Measurements from ENCODE around the gene OSBPL7. TPM values are rescaled to one million over a fixed set of nuclear protein-coding genes. Genes with fewer than 3 reads are reported as not detected.

The OSBPL7 gene
- total and polyA plus RNA-seq, 2 experiments from 2014 or later, result 12.1 to 20.5 TPM

GRCh38 chr17:47763913-47764582 is 57.5 kb downstream of the OSBPL7 start:
- no peaks in the 10 kb centered on the region for H3K4me1 ChIP-seq (ENCODE audit: low read depth)
- no peak for DNase-seq (ENCODE audit: low read depth in 1 of 2, low spot score in 1 of 2)
- TF ChIP-seq CTCF (IDR thresholded peaks at IDR 0.05; ENCODE audit: low read depth, low read length), result no peak
- H3K36me3 ChIP-seq, result no peaks in the 10 kb centered on the region
- peaks cover 3% of the 10 kb centered on the region for H3K9me3 ChIP-seq (ENCODE audit: low read depth)
- H3K27me3 ChIP-seq, result no peaks in the 10 kb centered on the region
- no peak overlapping the region for H3K4me3 ChIP-seq
- no peak overlapping the region for H3K27ac ChIP-seq

- Histone ChIP-seq H3K27ac (no peak overlapping the region), H3K9me3 (ENCODE audit: low read depth) (peaks cover 3% of the 10 kb centered on the region), H3K36me3 (no peaks in the 10 kb centered on the region), H3K27me3 (peaks cover 7% of the 10 kb centered on the region), H3K4me1 (ENCODE audit: low read depth) (no peaks in the 10 kb centered on the region), H3K4me3 (no peak overlapping the region)
- DNase-seq (ENCODE audit: low read depth in 1 of 2, low spot score in 1 of 2), result no peak
- TF ChIP-seq CTCF (IDR thresholded peaks at IDR 0.05; ENCODE audit: low read depth, low read length), result no peak
These were observed 58.9 kb downstream of the OSBPL7 start for GRCh38 chr17:47762728-47763127.

- no peak for DNase-seq (ENCODE audit: low read depth in 1 of 2, low spot score in 1 of 2)
- H3K27ac ChIP-seq, result no peak overlapping the region
- no peak overlapping the region for H3K4me3 ChIP-seq
- peaks cover 16% of the 10 kb centered on the region for H3K27me3 ChIP-seq
- no peaks in the 10 kb centered on the region for H3K4me1 ChIP-seq (ENCODE audit: low read depth)
- no peaks in the 10 kb centered on the region for H3K36me3 ChIP-seq
- H3K9me3 ChIP-seq (ENCODE audit: low read depth), result peaks cover 3% of the 10 kb centered on the region
- TF ChIP-seq CTCF (IDR thresholded peaks at IDR 0.05; ENCODE audit: low read depth, low read length), result no peak
These were observed 61.0 kb downstream of the OSBPL7 start for GRCh38 chr17:47760409-47761140.

- Histone ChIP-seq H3K36me3 (no peaks in the 10 kb centered on the region), H3K9me3 (ENCODE audit: low read depth) (peaks cover 3% of the 10 kb centered on the region), H3K4me3 (no peak overlapping the region), H3K27ac (no peak overlapping the region), H3K4me1 (ENCODE audit: low read depth) (no peaks in the 10 kb centered on the region), H3K27me3 (peaks cover 16% of the 10 kb centered on the region)
- TF ChIP-seq CTCF (IDR thresholded peaks at IDR 0.05; ENCODE audit: low read depth, low read length), result no peak
- no peak for DNase-seq (ENCODE audit: low read depth in 1 of 2, low spot score in 1 of 2)
These were observed 64.2 kb downstream of the OSBPL7 start for GRCh38 chr17:47757386-47757785.

Other genes with a start within 250 kb of the OSBPL7 start
- 218 and 318 TPM in 2 replicates for gene KPNB1, start 171.9 kb downstream of the OSBPL7 start, total RNA-seq
- 97.9 and 125 TPM in 2 replicates for gene KPNB1, start 171.9 kb downstream of the OSBPL7 start, polyA plus RNA-seq
- gene TBKBP1, start 127.6 kb downstream of the OSBPL7 start, total RNA-seq, result 112 and 143 TPM in 2 replicates
- gene TBKBP1, start 127.6 kb downstream of the OSBPL7 start, polyA plus RNA-seq, result 22.6 and 30.2 TPM in 2 replicates
- gene TBX21, start 88.6 kb downstream of the OSBPL7 start, total RNA-seq, result 1.0 and 2.9 TPM in 2 replicates
- gene TBX21, start 88.6 kb downstream of the OSBPL7 start, polyA plus RNA-seq, result 0.12 and 1.5 TPM in 2 replicates
- gene MRPL10, start 9.7 kb upstream of the OSBPL7 start, total RNA-seq, result 79.1 and 87.1 TPM in 2 replicates
- gene MRPL10, start 9.7 kb upstream of the OSBPL7 start, polyA plus RNA-seq, result 70.0 and 108 TPM in 2 replicates
- 0.46 TPM in 1 of 2 replicates, not detected in the other for gene LRRC46, start 9.9 kb upstream of the OSBPL7 start, total RNA-seq
- gene LRRC46, start 9.9 kb upstream of the OSBPL7 start, polyA plus RNA-seq, result 1.9 and 2.5 TPM in 2 replicates
- gene SCRN2, start 19.5 kb upstream of the OSBPL7 start, total RNA-seq, result 101 and 149 TPM in 2 replicates
- gene SCRN2, start 19.5 kb upstream of the OSBPL7 start, polyA plus RNA-seq, result 139 and 179 TPM in 2 replicates
- 5.8 and 6.3 TPM in 2 replicates for gene SP6, start 29.4 kb upstream of the OSBPL7 start, total RNA-seq
- gene SP6, start 29.4 kb upstream of the OSBPL7 start, polyA plus RNA-seq, result 4.6 and 5.0 TPM in 2 replicates
- 3.7 and 3.9 TPM in 2 replicates for gene SP2, start 74.4 kb upstream of the OSBPL7 start, total RNA-seq
- gene SP2, start 74.4 kb upstream of the OSBPL7 start, polyA plus RNA-seq, result 6.9 and 10.5 TPM in 2 replicates
- gene PNPO, start 119.8 kb upstream of the OSBPL7 start, total RNA-seq, result 11.7 and 12.9 TPM in 2 replicates
- 12.9 and 15.6 TPM in 2 replicates for gene PNPO, start 119.8 kb upstream of the OSBPL7 start, polyA plus RNA-seq
- not detected in 2 replicates for gene PRR15L, start 136.1 kb upstream of the OSBPL7 start, total RNA-seq
- gene PRR15L, start 136.1 kb upstream of the OSBPL7 start, polyA plus RNA-seq, result 0.22 TPM in 1 of 2 replicates, not detected in the other
- gene CDK5RAP3, start 149.3 kb upstream of the OSBPL7 start, total RNA-seq, result 81.8 and 121 TPM in 2 replicates
- 137 and 158 TPM in 2 replicates for gene CDK5RAP3, start 149.3 kb upstream of the OSBPL7 start, polyA plus RNA-seq
- 10.8 and 14.4 TPM in 2 replicates for gene COPZ2, start 216.0 kb upstream of the OSBPL7 start, total RNA-seq
- gene COPZ2, start 216.0 kb upstream of the OSBPL7 start, polyA plus RNA-seq, result 23.5 and 36.1 TPM in 2 replicates
- 96.4 and 122 TPM in 2 replicates for gene NFE2L1, start 226.6 kb upstream of the OSBPL7 start, total RNA-seq
- 56.0 and 56.7 TPM in 2 replicates for gene NFE2L1, start 226.6 kb upstream of the OSBPL7 start, polyA plus RNA-seq